NB4 (cell line): ENCODE results near the gene SLC17A5.

Source experiments
- POLR2A ChIP-seq: IDR thresholded peaks from 2 replicates; pipeline ENCODE4 v1.6.1; 2011; ENCODE audit warnings: mild to moderate bottlenecking; ENCODE audit not compliant: insufficient read length; ENCODE audit errors: extremely low read depth
- TF ChIP-seq, protein P1 (sequence below): IDR thresholded peaks from one replicate; pipeline ENCODE4 v1.5.1; 2012; ENCODE audit warnings: low read depth, low read length

DNA sequence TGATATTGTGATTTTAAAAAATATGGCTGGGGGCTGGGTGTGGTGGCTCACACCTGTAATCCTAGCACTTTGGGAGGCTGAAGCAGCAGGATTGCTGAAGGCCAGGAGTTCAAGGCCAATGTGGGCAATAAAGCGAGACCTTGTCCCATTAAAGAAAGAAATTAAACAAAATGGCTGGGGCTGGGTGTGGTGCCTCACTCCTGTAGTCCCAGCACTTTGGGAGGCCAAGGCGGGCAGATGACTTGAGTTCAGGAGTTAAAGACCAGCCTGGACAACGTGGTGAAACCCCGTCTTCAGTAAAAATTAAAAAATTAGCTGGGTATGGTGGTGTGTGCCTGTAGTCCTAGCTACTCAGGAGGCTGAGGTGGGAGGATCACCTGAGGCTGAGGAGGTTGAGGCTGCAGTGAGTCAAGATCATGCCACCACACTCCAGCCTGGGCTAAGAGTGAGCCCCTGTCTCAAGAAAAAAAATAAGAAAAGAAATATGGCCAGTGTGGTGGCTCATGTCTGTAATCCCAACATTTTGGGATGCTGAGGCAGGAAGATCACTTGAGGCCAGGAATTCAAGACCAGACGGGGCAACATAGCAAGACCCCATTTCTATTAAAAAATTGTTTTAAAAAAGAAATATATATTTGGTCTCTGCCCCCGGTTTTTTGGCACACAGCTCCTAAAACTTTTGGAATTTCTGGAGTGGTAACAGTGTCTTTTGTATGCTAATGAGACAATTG is 39.8 kb downstream of the SLC17A5 start:
- TF ChIP-seq, protein P1, sequence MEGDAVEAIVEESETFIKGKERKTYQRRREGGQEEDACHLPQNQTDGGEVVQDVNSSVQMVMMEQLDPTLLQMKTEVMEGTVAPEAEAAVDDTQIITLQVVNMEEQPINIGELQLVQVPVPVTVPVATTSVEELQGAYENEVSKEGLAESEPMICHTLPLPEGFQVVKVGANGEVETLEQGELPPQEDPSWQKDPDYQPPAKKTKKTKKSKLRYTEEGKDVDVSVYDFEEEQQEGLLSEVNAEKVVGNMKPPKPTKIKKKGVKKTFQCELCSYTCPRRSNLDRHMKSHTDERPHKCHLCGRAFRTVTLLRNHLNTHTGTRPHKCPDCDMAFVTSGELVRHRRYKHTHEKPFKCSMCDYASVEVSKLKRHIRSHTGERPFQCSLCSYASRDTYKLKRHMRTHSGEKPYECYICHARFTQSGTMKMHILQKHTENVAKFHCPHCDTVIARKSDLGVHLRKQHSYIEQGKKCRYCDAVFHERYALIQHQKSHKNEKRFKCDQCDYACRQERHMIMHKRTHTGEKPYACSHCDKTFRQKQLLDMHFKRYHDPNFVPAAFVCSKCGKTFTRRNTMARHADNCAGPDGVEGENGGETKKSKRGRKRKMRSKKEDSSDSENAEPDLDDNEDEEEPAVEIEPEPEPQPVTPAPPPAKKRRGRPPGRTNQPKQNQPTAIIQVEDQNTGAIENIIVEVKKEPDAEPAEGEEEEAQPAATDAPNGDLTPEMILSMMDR, result no peak
- no peak for TF ChIP-seq POLR2A
